Sigmoid colon (tissue), 7 donors: ENCODE results near the gene PIP4K2A. TPM values are rescaled to one million over a fixed set of nuclear protein-coding genes. Genes with fewer than 3 reads are reported as not detected.
"Not testable (repeated sequence)": the region's sequence is repeated elsewhere in the genome, so short reads cannot be mapped to it uniquely, and the experiment has no call there.

Experiments used
- DNase-seq: peaks from one replicate; pipeline ENCODE4 v3.0.0-alpha.2; 2019
- H3K27ac ChIP-seq, 4 donors: fragments of 200-600 bp; sonication (generic); one replicate each; pipeline ENCODE4 v1.5.1; 2016 to 2019; ENCODE audit warnings: mild to moderate bottlenecking in 1 of 4
- H3K27me3 ChIP-seq, 3 donors: fragments of 200-600 bp; sonication (generic); one replicate each; pipeline ENCODE4 v1.5.1; 2019; ENCODE audit warnings: mild to moderate bottlenecking in 1 of 3
- H3K36me3 ChIP-seq, 4 donors: fragments of 200-600 bp; sonication (generic); one replicate each; pipeline ENCODE4 v1.5.1; 2016 to 2019
- H3K4me1 ChIP-seq, 4 donors: fragments of 200-600 bp; sonication (generic); one replicate each; pipeline ENCODE4 v1.5.1; 2017 to 2019
- H3K4me3 ChIP-seq, 4 donors: fragments of 200-600 bp; sonication (generic); one replicate each; pipeline ENCODE4 v1.5.1; 2017 to 2019; ENCODE audit warnings: mild to moderate bottlenecking in 2 of 4, moderate library complexity in 1 of 4
- H3K9me3 ChIP-seq, 4 donors: fragments of 200-600 bp in 3 of 4; sonication (generic) in 3 of 4; one replicate each; pipeline versions ENCODE4 v1.5.1 to v1.6.1; 2013 to 2019
- CTCF ChIP-seq, 4 experiments: fragments of 450-650 bp in 3 of 4; fragments of 200-600 bp in 1 of 4; IDR thresholded peaks; one replicate each; pipeline ENCODE4 v1.5.1; 2016 to 2019; ENCODE audit warnings: antibody characterized with exemption in 4 of 4, mild to moderate bottlenecking in 3 of 4, moderate library complexity in 2 of 4
- EP300 ChIP-seq, 4 donors: sonication (generic); formaldehyde crosslinking; IDR thresholded peaks; one replicate each; pipeline ENCODE4 v1.6.1; 2017; ENCODE audit warnings: antibody characterized with exemption in 4 of 4
- POLR2A ChIP-seq, 2 donors: fragments of 450-650 bp; IDR thresholded peaks; one replicate each; pipeline ENCODE4 v1.6.1; 2016; ENCODE audit warnings: antibody characterized with exemption in 2 of 2, mild to moderate bottlenecking in 2 of 2, moderate library complexity in 2 of 2
- POLR2AphosphoS5 ChIP-seq, 4 donors: sonication (generic); formaldehyde crosslinking; IDR thresholded peaks; one replicate each; pipeline ENCODE4 v1.6.1; 2017; ENCODE audit warnings: antibody characterized with exemption in 4 of 4
- WGBS, 2 donors: extraction: QIAGEN DNeasy Blood & Tissue Kit; methylation state at CpG; one replicate each; pipeline ENCODE4 v1.1.7; 2013; 5-methylcytosine and 5-hydroxymethylcytosine counted together
- intact Hi-C: fragments of 100-400 bp; cut with DNase I; formaldehyde crosslinking; loops from one replicate; pipeline ENCODE4 v1.15.1; 2023
- polyA plus RNA-seq, 3 donors: library from polyadenylated mRNA; stranded (reverse); fragments of 200-250 nt; gene quantifications; one replicate each; pipeline ENCODE4 v1.2.3, GENCODE V29; 2013
- total RNA-seq, 4 donors: library from RNA; depleted of rRNA; stranded (reverse); fragments of >200 nt; gene quantifications; one replicate each; pipeline ENCODE4 v1.1.0, GENCODE V29; 2016
- donor health status: healthy with polysubstance abuse.
- donor health status: Bipolar disorder and iron deficiency.
- donor health status: healthy.

The PIP4K2A gene
- total and polyA plus RNA-seq, 7 donors: 7.2 to 23.2 (median 17.8) TPM

GRCh38 chr10:22720667-22721066 lies 6.3 kb upstream of the PIP4K2A start:
- DNase-seq: no peak
- intact Hi-C loops: no loop called here

GRCh38 chr10:22719406-22720042 lies 5.1 kb upstream of the PIP4K2A start:
- Histone ChIP-seq H3K4me3 (no peak overlapping the region), H3K4me1 (peaks cover 0 to 7% (median 0%) of the 10 kb centered on the region in 4 donors), H3K36me3 (no peaks in the 10 kb centered on the region), H3K9me3 (no peaks in the 10 kb centered on the region), H3K27me3 (no peaks in the 10 kb centered on the region), H3K27ac (no peak overlapping the region)
- intact Hi-C loops: loop anchor here (10.0 kb wide), 6 partner anchors 265 to 1205 kb away; partner anchors contain the start of genes DNAJC1 and MSRB2
- TF ChIP-seq POLR2AphosphoS5 (IDR thresholded peaks at IDR 0.05) (no peak), EP300 (IDR thresholded peaks at IDR 0.05) (no peak), CTCF (IDR thresholded peaks at IDR 0.05) (no peak), POLR2A (IDR thresholded peaks at IDR 0.05) (no peak)
- WGBS, 2 donors: 79 to 93% methylated on average over 3 of the region's 3 CpGs
- no peak for DNase-seq

More at GRCh38 chr10:22720667-22721066, 6.3 kb upstream of the PIP4K2A start:
- Histone ChIP-seq H3K27ac (no peak overlapping the region), H3K36me3 (no peaks in the 10 kb centered on the region), H3K4me3 (no peak overlapping the region), H3K27me3 (no peaks in the 10 kb centered on the region), H3K4me1 (no peaks in the 10 kb centered on the region), H3K9me3 (no peaks in the 10 kb centered on the region)
- TF ChIP-seq POLR2A (IDR thresholded peaks at IDR 0.05) (no peak), CTCF (IDR thresholded peaks at IDR 0.05) (no peak), POLR2AphosphoS5 (IDR thresholded peaks at IDR 0.05) (no peak), EP300 (IDR thresholded peaks at IDR 0.05) (no peak)
- WGBS, 2 donors: 80 to 82% methylated on average over 3 of the region's 3 CpGs

- H3K4me3 ChIP-seq, DNase-seq, H3K9me3 ChIP-seq, H3K27ac ChIP-seq, H3K36me3 ChIP-seq, H3K4me1 ChIP-seq, H3K27me3 ChIP-seq: not testable (repeated sequence)
- 80 to 88% methylated on average over 3 of the region's 3 CpGs for WGBS, 2 donors
- intact Hi-C loops: loop anchor here (10.0 kb wide), 6 partner anchors 266 to 1204 kb away; partner anchors contain the start of genes DNAJC1 and MSRB2
These were observed 4.3 kb upstream of the PIP4K2A start for GRCh38 chr10:22718659-22719058.

GRCh38 chr10:22717728-22718127 lies 3.4 kb upstream of the PIP4K2A start:
- 67 to 91% methylated on average over 3 of the region's 3 CpGs for WGBS, 2 donors
- H3K36me3 ChIP-seq: no peaks in the 10 kb centered on the region
- peaks cover 0 to 11% (median 3%) of the 10 kb centered on the region in 4 donors for H3K4me1 ChIP-seq
- H3K27ac ChIP-seq: no peak overlapping the region
- H3K27me3 ChIP-seq: no peaks in the 10 kb centered on the region
- no peak overlapping the region for H3K4me3 ChIP-seq
- H3K9me3 ChIP-seq: no peaks in the 10 kb centered on the region
- TF ChIP-seq EP300 (IDR thresholded peaks at IDR 0.05): no peak
- TF ChIP-seq POLR2AphosphoS5 (IDR thresholded peaks at IDR 0.05): no peak
- TF ChIP-seq POLR2A (IDR thresholded peaks at IDR 0.05): no peak
- no peak for TF ChIP-seq CTCF (IDR thresholded peaks at IDR 0.05)
- no peak for DNase-seq
- intact Hi-C loops: loop anchor here (10.0 kb wide), 6 partner anchors 267 to 1203 kb away; partner anchors contain the start of genes DNAJC1 and MSRB2

GRCh38 chr10:22716943-22717342 lies 2.6 kb upstream of the PIP4K2A start:
- WGBS, 2 donors: 79 to 84% methylated on average over 4 of the region's 4 CpGs
- H3K36me3 ChIP-seq: no peaks in the 10 kb centered on the region
- intact Hi-C loops: loop anchor here (10.0 kb wide), 6 partner anchors 268 to 1202 kb away; partner anchors contain the start of genes DNAJC1 and MSRB2
- TF ChIP-seq POLR2AphosphoS5 (IDR thresholded peaks at IDR 0.05) (no peak), EP300 (IDR thresholded peaks at IDR 0.05) (no peak), POLR2A (IDR thresholded peaks at IDR 0.05) (no peak), CTCF (IDR thresholded peaks at IDR 0.05) (no peak)
- H3K9me3 ChIP-seq: no peaks in the 10 kb centered on the region
- H3K4me1 ChIP-seq: peaks cover 0 to 19% (median 9%) of the 10 kb centered on the region in 4 donors
- no peak for DNase-seq
- no peak overlapping the region for H3K4me3 ChIP-seq
- H3K27ac ChIP-seq: no peak overlapping the region
- no peaks in the 10 kb centered on the region for H3K27me3 ChIP-seq
